HG02610 (cell line): ENCODE data around the gene ANP32B.

Experiments
- ATAC-seq: cut with Tn5 transposase; IDR thresholded peaks from one replicate; pipeline ENCODE4 v1.9.1; 2021; ENCODE audit warnings: mild to moderate bottlenecking, moderate library complexity; ENCODE audit not compliant: unreplicated experiment

ANP32B gene

DNA sequence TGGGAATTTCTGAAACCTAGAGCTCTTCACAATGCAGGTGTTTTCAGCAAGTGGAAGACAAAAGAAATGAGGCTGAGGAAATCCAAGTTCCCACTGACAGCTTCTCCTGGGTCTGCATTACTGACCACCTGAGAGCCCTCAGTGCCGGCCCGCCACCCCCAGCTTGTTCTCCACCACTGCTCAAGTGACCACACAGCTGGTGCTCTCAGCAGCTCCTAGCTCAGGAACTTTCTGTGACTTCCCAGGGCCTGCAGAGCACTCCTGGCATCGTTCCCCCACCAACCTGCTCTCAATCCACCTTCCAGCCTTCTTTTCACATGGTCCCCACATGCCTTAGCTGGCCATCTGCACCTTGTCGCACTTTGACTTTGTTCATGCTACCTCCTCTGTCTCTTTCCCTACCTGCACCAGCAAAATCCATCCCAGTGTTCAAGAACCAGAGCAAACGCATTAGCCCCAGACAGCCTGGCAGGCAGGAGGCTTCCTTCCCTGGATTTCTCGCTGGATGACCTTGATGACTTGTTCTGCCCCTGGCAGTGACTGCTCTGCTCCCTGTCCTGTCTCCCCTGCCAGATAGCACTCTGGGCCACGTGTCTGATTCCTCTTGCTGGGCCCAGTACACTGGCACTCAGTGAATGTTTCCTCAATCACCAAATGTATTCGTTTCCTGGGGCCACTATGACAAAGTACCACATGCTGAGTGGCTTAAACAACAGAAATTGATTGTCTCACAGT is 38.3 kb downstream of the ANP32B start:
- ATAC-seq: no peak

GRCh38 chr9:98022447-98022846 is 39.3 kb downstream of the ANP32B start:
- ATAC-seq: no peak

DNA sequence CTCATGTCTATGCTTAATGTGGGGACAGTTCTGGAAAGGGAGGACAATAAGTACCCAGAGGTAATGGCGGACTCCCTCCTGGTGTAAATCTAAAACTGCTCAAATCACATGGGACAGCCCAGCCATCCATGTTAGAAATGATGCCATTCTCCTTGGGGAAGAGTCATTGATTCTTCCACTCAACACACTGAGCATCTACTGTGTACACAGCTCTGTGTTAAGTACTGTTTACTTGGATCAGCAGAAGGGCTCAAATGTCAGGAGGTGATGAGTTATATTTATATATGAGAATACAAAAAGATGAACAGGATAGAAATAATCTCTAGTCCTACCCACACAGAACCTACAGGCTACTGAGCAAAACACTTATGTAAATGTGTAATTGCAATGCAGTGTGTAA is 41.6 kb downstream of the ANP32B start:
- no peak for ATAC-seq

DNA sequence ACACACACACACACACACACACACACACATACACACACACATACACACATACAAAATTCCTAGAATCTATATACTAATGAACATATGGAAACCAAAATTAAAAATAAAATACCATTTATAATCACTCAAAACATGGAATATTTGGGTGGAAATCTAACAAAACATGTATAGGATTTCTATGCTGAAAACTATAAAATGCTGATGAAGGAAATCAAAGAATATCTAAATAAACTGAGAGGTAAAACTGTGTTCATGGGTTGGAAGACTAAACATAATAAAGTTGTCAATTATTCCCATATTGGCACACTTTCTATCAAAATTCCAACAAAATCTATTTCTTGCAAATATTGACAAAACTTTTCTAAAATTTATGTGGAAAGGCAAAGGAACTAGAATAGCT is 48.0 kb downstream of the ANP32B start:
- ATAC-seq: no peak

DNA sequence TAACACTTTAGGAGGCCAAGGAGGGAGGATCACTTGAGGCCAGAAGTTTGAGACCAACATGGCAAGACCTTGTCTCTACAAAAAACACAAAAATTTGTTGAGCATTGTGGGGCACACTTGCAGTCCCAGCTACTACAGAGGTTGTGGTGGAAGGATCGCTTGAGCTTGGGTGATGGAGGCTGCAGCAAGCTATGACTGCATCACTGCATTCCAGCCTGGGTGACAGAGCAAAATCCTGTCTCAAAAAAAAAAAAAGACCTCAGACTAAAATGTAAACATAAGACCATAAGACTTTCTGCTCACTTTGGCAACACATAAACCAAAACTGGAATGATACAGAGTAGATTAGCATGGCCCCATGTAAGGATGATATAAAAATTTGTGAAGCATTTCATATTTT is 48.8 kb downstream of the ANP32B start:
- no peak for ATAC-seq

GRCh38 chr9:98034593-98035546 is 51.7 kb downstream of the ANP32B start:
- no peak for ATAC-seq

DNA sequence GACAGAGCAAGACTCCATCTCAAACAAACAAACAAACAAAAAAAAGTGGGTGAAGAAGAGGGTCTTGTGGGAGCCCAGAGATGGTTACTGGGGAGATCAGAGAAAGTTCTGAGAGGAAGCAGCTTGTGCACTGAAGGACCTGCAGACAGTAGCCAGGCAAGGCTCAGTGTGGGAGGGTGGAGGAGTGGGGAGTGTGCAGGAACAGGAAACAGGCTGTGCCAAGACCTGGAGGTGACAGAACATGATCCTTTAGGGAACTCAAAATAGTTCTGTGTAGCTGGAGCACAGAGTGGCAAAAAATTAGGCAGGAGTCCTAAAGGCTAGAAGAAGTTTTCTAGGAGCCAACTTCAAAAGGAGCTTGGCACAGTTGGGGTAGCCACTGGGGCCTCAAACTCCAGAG is 54.2 kb downstream of the ANP32B start:
- ATAC-seq: no peak

GRCh38 chr9:98038958-98039357 is 55.8 kb downstream of the ANP32B start:
- no peak for ATAC-seq

GRCh38 chr9:98039607-98040017 is 56.5 kb downstream of the ANP32B start:
- ATAC-seq: no peak

DNA sequence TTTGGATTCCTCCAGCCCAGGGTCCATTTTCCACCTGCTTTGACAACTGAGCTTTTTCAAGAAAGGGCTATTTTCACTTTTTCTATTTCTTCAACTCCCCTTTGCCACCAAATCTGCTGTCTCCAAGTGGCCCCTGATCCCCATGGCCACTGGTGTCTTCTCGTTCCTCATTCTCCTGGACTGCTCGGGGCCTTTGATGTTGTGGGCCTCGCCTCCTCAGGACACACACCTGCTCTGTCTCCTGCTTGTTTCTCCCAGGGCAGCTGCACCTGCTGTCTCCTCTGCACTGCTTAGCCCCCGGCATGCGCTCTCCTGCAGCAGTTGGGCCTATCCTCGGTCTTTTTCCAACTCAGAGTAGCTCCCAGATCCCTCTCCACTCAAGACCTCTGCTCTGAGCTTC is 57.1 kb downstream of the ANP32B start:
- ATAC-seq: no peak

GRCh38 chr9:98043915-98044314 is 60.8 kb downstream of the ANP32B start:
- no peak for ATAC-seq

- ATAC-seq: peak; percentile 90
Observed at GRCh38 chr9:98045234-98046179, 62.4 kb downstream of the ANP32B start.

- no peak for ATAC-seq
Observed at GRCh38 chr9:98046180-98046543, 63.0 kb downstream of the ANP32B start.

- no peak for ATAC-seq
Observed at GRCh38 chr9:98047002-98047401, 63.9 kb downstream of the ANP32B start.

GRCh38 chr9:98049288-98050072 is 66.3 kb downstream of the ANP32B start:
- no peak for ATAC-seq

- ATAC-seq: no peak
Observed at GRCh38 chr9:98050351-98050750, 67.2 kb downstream of the ANP32B start.

- no peak for ATAC-seq
Observed at GRCh38 chr9:98054376-98054951, 71.3 kb downstream of the ANP32B start.

DNA sequence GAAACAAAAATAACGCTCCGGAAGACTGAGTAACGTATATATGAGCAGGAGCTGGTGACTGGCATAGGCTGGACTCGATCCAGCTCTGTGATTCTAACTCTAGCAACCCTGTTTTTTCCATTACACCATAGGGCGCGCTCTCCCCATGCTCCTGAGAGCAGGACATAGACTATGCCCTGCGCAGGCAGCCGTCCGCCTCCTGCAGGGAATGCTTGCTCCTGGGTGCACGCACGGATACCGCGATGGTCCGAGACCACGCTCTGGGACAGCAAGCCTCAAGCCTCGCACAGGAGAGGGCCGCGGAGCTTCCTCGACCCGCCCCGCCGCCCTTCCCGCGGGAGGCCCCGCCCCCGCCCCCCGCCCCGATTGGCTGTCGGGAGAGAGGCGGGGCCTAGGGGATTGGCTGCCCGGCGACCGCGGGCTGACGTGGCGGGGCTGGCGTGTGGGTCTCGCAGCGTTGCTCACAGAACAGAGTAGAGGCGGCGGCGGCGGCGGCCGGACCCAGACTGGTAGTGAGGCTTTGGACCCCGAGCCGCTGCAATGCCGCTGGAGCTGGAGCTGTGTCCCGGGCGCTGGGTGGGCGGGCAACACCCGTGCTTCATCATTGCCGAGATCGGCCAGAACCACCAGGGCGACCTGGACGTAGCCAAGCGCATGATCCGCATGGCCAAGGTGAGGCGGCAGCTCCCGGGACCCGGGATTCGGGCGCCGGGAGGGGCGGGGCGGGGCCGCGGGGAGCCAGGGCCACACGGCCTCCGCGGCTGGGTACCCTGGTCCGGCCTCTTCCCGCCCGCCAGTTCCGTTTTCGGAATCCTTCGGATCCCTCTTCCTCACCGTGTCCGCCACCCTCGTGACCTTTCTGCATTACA is 73.4 kb downstream of the ANP32B start, which contains the start of gene NANS:
TSS of gene NANS (plus strand) at position 464 of the 869 bp plus-strand sequence. CDS start at position 541, 77 bp downstream.
- ATAC-seq: peak; percentile 96
